Ramos (cell line): ENCODE measurements around the gene GALNT14.

Experiments used
- in situ Hi-C: fragments of 300-500 bp; cut with MboI; formaldehyde crosslinking; loops from one replicate; pipeline ENCODE4 v1.14.3; 2022; ENCODE audit warnings: low sequenced_read_pairs; ENCODE audit not compliant: unreplicated experiment

Gene GALNT14

GRCh38 chr2:31066086-31066485, 72.2 kb downstream of the GALNT14 start:
- in situ Hi-C loops = no loop called here

- in situ Hi-C loops = no loop called here
Observed at GRCh38 chr2:31065356-31065755, 72.9 kb downstream of the GALNT14 start.

DNA sequence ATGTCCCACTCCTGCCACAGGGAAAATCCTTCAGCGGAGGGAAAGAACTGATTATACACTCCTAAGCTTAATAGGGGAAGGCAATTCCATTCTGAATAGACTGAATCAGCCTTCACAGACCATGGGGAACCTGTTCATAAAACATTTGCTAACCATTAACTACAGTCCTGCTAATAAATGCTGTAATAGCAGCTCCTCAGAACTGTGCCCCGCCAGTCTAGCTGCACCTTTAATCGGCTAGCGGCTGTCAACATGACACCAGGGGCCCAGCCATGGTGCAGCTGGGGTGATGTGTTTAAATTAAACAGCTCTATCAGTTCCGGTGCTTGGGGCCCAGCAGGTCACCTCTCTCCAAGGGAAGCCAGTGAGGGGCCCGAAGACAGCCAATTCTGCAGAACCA, 77.8 kb downstream of the GALNT14 start:
- in situ Hi-C loops = no loop called here

DNA sequence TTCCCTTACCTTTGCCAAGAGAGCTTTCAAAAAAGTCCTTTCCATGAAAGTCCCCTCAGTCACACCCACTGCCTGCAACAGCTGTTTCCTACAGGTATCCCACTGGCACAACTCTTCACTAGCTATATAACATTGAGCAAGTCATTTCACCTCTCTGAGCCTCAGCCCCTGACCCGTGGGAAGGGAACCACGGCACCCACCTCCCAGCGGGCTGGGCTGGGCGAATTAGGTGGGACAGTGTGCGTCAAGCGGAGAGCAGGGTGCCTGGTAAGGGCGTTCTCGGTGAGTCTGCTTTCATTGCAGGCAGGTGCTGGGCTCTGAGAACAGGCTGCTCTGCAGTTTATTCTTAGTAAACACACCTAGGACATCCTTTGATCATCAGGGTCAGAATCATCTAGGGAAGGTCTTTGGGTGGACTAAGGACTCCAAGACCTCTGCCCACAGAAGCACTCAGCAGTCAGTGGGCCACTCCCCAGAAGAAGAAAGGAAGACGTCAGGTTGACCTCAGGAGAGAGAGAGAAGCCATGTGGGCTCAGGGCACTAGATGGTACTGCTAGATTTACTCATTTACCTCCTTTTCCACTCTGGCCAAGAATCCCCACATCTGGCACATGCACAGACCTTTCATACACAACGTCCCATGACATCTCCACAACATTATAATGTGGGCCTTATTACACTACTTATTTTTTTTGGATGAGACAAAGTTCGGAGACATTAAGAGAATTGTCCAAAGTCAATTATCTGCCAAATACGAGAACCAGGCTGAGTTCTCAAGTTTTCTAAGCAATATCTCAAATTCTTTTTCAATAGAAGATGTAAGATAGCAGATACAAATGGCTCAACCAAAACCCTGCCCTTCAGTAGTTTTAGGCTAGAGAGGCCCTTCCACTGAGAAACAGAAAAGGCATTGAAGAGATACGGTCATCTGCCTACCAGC, 79.9 kb downstream of the GALNT14 start:
- in situ Hi-C loops = no loop called here

DNA sequence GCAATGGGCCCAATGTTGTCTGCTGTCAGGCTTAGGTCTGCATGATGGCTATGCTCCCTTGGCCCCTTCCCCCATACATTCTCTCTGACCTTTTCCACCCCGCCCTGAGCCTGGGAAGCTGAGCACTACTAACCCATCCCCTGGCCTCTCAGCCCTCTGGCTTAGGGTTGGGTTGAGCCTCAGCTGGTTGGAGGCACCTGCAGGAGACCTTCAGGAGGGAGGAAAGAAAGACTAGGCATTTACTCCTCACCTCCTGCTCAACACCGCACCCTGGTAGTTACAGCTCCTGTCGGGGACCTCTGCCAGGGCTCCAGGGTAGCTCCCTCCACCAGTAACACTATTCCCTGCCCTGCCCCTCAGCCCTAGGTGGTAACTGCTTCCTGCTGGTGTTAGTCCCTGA, 80.5 kb downstream of the GALNT14 start:
- in situ Hi-C loops = no loop called here

GRCh38 chr2:31055938-31056337, 82.3 kb downstream of the GALNT14 start:
- in situ Hi-C loops = no loop called here

DNA sequence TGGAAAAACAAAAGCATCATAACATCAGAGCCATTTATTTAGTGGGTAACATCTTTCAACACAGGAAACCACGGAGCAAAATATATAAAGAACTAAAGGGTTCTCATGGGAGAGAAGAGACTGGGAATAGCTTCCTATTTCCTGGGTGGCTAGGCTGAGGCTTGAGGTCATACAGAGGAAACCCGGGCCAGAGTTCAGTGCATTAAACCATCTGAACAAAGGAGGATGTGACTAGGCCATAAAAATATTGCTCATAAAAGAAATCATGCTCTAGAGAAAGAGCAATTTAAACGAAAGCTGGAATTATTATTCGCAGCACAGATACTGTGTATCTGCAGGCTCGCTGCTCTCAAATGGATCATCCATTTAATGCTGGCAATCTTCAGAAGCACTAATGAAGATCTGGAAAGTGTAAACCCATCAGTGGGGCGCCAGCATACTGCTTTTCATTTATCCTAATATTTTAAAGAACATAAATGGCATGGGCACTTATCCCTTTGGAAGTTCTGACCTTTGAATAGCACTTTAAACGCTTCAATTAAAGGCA, 83.3 kb downstream of the GALNT14 start:
- in situ Hi-C loops = no loop called here

DNA sequence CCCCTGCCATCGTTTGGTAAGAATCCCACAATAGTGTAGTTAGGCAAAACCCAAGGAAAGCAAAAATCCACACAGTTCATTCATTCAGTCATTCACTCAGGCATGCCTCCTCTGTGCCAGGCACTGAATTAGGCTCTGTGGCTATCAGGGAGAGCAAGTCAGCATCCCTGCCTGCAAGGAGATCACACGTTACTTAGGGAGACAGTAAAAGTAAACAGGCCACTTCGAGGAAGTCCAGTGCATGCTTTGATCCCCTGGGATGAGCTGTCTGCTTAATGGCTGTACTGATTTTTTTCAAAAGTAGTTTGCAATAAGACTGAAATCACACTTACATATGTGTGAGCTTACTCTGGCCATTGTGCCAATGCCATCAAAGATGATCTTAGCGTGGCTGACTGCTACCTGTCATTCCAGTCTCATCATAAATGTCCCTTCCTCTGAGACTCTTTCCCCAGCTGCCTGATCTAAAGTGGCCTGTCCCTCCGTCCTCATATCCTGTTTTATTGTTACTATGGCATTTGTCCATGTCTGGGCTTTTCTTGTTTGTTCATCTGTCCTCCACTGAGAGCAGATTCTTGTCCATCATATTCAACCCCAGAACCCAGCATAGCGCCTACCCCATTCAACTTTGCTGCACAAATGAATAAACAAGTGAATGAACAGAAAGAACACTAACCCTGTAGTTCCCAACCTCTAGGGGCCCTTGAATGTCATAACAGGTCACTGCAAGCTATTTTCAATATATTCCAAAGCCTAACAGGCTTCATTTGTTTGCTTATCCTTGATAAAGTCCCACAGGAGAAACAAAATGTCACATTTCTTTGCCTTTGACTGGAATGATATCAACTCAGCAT, 84.1 kb downstream of the GALNT14 start:
- in situ Hi-C loops = no loop called here

- in situ Hi-C loops = no loop called here
Observed at GRCh38 chr2:31052284-31052683, 86.0 kb downstream of the GALNT14 start.

GRCh38 chr2:31051258-31052140, 86.7 kb downstream of the GALNT14 start:
- in situ Hi-C loops = no loop called here

- in situ Hi-C loops = no loop called here
Observed at GRCh38 chr2:31049916-31050588, 88.2 kb downstream of the GALNT14 start.

GRCh38 chr2:31049264-31049663, 89.0 kb downstream of the GALNT14 start:
- in situ Hi-C loops = no loop called here

- in situ Hi-C loops = no loop called here
Observed at GRCh38 chr2:31047599-31047998, 90.6 kb downstream of the GALNT14 start.

- in situ Hi-C loops = no loop called here
Observed at GRCh38 chr2:31038385-31038784, 99.9 kb downstream of the GALNT14 start.

DNA sequence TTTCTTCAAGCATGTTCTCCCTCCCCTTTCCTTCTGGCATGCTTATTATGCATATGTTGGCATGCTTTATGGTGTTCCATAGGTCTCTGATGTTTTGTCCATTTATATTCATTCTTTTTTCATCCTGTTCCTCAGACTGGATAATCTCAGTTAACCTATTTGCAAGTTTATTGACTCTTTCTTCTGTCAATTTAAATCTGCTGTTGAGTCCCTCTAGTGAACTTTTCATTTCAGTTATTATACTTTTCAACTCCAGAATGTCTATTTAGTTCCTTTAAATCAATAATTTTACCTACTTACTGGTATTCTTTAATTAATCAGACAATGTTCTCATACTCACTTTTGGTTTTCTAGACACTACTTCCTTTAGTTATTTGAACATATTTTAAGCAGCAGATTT, 101.2 kb downstream of the GALNT14 start:
- in situ Hi-C loops = no loop called here

DNA sequence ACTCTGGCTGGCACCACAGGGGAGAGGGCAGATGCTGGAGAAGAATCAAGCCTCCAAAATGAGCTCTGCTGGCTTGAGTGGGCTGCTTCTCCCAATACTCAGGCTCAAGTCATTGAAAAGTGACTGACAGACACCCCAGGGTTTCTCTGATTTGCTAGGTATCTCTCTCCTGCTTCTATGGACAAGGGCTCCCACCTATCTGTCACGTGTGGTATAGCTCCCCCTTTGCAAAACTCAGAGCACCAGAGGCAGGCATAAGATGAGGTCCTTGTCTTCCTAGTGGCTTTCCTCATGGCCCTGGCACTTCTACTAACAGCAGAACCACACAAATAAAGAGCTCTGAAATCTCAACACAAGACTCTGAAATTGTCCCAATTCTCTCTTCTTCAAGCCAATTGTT, 105.2 kb downstream of the GALNT14 start:
- in situ Hi-C loops = no loop called here

GRCh38 chr2:31032475-31032874, 105.8 kb downstream of the GALNT14 start:
- in situ Hi-C loops = no loop called here

- in situ Hi-C loops = no loop called here
Observed at GRCh38 chr2:31031132-31031706, 107.0 kb downstream of the GALNT14 start.

DNA sequence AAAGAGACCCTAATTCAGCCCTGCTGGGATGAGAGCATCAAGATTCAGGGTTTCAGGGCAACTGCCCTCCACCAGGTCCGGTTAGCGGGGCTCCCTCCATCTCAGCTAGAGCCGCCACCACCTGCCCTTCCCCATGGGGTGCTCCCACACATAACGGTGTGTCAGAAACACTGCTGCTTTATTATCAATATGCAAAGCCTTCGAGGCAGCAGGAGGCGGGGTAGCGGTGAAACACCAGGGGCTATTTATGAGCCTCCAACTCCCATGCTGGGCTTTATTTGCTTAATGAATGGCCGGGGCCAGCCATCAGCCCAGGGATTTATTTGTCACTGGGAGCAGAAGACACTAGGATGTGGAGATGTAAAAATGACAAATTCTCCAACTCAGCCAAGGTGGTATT, 109.8 kb downstream of the GALNT14 start:
- in situ Hi-C loops = no loop called here
